ENCODE data around the gene PYHIN1.
A peak's percentile ranks its signal among the peaks of the same experiment; 100 is the strongest.
"Not testable (repeated sequence)": the region's sequence is repeated elsewhere in the genome, so short reads cannot be mapped to it uniquely, and the experiment has no call there.

Gene PYHIN1

GRCh38 chr1:158979229-158979628 lies 47.9 kb downstream of the PYHIN1 start:
- FAIRE-seq (no peak), DNase-seq (ENCODE audit: low spot score) (no peak)

- no peak for DNase-seq (ENCODE audit: low spot score)
- FAIRE-seq = peak; percentile 17
Measured at GRCh38 chr1:158983235-158983634, 51.9 kb downstream of the PYHIN1 start.

DNA sequence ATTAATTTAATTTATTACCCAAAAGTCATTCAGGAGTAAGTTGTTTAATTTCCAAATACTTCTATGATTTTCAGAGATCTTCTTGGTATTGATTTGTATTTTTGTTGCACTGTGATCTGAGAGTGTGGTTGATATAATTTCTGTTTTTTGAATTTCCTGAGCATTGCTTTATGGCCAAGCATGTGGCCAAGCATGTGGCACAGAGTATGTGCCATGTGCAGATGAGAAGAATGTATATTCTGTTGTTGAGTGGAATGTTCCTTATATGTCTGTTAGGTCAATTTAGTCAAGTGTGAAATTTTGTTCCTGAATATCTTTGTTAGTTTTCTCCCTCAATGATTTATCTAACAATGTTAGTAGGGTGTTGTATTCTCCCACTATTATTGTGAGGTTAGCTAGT lies 53.0 kb downstream of the PYHIN1 start:
- no peak for DNase-seq (ENCODE audit: low spot score)
- FAIRE-seq = no peak

DNA sequence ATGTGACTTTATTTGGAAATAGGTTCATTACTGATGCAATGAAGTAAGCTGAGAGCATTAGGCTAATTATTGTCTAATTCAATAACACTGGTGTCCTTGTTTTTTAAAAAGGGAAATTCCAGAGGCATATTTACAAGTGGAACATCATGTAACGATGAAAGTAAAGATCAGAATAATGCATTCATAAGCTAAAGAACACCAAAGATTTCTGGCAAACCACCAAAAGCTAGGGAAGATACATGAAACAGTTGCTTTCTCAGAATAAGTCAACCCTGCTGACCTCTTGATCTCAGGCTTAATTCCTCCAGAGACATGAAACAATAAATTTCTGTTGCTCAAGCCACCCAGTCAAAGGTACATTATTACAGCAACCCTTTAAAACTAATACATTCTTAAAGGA lies 58.1 kb downstream of the PYHIN1 start:
- DNase-seq (ENCODE audit: low spot score) = no peak
- no peak for FAIRE-seq

DNA sequence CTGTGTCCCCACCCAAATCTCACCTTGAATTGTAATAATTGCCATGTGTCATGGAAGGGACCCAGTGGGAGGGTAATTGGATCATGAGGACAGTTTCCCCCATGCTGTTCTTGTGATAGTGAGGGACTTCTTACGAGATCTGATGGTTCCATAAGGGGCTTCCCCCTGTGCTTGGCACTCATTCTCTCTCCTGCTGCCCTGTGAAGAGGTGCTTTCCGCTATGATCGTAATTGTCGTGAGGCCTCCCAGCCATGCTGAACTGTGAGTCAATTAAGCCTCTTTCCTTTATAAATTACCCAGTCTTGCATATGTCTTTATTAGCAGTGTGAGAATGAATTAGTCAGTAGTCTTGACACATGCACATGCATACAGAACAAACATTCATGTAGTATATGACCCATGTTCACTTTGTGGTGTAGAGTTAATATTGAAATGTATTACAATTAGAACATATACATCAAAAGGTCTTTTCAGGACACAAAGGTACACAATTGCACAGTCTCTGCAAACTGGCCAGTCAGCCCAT lies 61.5 kb downstream of the PYHIN1 start:
- no peak for DNase-seq (ENCODE audit: low spot score)
- no peak for FAIRE-seq

DNA sequence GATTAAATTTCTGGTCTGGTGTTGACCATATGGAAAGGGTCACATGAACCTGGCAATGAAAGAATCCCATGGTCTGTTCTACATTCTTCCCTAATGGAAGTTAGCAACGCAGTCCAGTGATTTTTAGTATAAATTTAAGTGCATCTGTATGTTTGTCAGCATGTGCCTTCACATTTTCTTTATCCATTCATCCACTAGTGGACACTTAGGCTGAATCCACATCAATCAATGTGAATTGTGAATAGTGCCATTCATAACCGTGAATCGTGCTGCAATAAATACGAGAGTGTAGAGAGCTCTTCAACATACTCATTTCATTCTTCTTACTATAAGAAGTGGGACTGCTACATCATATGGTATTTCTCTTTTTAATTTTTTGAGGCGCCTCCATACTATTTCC lies 65.6 kb downstream of the PYHIN1 start:
- DNase-seq (ENCODE audit: low spot score) (no peak), FAIRE-seq (no peak)

DNA sequence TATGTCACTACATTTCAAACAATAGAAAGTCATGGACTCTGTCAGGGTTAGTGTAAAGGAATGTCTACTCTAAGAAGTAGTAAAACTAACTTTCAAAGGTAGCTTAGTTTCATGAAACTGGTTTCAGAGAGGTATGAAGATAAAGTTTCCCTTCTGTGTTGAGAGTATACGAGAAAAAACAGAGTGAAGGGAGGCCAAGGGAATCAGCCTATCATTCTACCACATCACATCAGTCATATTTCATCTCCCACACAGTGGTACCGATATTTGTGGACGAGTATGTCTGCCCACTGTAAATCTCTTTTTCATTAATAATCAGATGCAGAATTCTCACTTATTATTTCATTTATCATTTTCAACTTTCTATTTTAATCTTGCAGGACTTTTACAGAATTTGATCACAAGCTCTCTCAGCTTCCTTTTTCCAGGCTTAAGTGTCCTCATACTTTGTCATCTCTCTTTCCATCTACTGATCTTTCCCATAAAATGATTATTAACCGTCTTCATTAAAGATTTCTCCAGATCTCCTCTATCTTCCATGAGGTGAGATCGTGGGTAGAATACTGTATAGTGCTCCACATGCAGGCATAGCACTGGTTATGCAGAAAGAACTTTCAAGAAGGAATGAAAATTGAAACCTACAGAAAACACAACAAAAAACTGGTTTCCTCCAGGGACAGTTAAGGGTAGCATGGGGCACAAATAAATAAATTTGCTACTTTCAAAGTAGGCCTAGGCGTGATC lies 66.9 kb downstream of the PYHIN1 start:
- no peak for FAIRE-seq
- DNase-seq (ENCODE audit: low spot score) = no peak

DNA sequence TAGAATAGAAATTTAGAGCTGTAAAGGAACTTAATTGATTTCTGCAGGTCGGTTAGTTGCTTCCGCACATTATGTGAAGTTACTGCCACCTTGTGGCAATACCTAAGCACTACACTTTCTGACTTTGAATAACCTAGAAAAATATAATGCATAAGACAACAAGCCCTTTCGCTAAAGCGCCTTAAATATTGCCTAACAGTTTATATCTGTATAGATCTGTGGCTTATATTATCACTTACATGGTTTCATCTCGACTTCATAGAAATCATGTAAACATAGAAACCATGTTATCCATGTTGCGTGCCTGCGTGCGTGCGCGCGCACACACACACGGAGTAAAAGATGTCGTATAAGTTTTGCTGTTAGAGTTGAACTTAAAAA lies 67.4 kb downstream of the PYHIN1 start:
- DNase-seq (ENCODE audit: low spot score) (peak; percentile 33), FAIRE-seq (no peak)

DNA sequence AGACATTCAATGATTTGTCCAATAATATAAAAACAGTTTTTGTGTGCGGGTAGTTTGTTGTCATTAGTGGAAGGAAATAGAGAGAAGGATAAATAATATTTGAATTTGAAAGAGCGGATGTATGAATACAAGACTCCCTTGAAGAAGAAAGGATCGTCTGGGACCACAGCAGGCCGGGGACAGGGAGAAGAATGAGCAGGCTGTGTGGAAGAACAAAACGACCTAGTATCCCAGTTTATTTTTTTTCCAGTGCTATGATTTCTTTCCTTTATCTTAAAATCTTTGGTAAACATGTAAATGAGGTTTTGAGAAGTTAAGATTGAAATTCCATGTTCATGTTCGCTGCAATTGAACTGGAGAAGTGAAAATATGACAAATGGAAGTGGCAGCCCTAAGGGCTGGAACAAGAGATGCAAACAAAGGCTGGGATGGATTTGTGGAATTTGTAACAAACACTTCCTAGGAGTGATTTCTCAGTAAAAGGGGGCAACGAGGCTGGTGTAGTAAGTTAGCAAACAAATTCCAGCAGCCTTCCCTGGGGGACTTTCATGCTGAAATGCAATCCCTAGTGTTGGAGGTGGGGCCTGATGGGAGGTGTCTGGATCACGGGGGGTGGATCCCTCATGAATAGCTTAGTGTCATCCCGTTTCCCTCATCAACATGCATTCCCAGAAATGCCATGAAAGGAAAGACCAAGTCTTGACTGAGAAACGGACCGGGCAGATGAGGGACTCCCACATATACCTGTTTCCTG lies 68.1 kb downstream of the PYHIN1 start:
- no peak for FAIRE-seq
- peak; percentile 55 for DNase-seq (ENCODE audit: low spot score)

DNA sequence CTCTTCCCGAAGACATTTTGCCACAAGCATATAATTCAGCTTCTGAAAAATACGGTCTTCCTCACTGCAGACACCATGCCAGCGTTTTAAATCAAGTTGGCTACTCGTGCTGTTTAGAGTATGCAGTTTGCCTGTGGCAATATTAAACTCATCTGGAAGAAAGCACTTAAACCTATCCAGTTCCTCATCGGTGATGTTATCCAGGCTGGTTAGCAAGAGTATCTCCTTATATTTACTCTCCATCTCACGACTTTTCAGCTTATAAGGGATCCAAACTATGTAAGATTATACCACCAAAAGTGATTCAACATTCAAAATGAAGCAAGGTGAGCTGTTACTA lies 68.7 kb downstream of the PYHIN1 start:
- DNase-seq (ENCODE audit: low spot score) = no peak
- no peak for FAIRE-seq

DNA sequence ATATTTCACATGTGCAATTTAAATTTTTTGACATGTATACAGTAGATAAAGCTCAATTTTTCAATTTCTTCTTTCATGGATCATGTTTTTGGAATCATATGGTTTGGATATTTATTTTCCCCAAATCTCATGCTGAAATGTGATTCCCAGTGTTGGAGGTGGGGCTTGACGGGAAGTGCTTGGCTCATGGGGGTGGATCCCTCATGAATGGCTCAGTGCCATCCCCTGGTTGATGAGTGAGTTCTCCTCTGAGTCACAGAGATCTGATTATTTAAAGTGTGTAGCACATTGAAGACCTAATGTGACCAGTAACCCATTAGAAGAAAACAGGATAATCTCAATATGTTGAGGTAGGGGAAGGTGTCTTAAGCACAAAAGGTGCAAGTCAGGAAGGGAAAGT lies 69.3 kb downstream of the PYHIN1 start:
- FAIRE-seq = peak; percentile 20

DNA sequence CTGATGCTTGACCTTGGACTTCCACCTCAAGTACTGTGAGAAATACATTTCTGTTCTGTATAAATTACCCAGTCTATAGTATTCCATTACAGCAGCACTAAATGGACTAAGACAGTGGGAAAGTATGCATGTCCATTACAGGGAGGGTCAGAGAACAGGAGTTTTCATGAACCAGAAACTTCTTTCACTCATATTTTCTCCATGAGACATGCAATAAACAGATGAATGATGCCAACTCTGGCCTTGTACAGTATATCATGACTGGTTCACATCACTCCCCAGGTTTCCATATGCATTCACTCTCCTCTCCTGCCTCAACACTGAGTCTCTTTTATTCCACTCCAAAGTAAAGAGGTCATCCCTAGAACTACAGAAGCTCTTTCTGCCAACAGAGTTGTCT lies 73.8 kb downstream of the PYHIN1 start:
- FAIRE-seq (no peak), DNase-seq (ENCODE audit: low spot score) (no peak)

More for the DNA sequence above, 69.3 kb downstream of the PYHIN1 start:
- DNase-seq (ENCODE audit: low spot score) = peak; percentile 66

- FAIRE-seq = no peak
- no peak for DNase-seq (ENCODE audit: low spot score)
Measured at GRCh38 chr1:159005676-159006075, 74.3 kb downstream of the PYHIN1 start.

DNA sequence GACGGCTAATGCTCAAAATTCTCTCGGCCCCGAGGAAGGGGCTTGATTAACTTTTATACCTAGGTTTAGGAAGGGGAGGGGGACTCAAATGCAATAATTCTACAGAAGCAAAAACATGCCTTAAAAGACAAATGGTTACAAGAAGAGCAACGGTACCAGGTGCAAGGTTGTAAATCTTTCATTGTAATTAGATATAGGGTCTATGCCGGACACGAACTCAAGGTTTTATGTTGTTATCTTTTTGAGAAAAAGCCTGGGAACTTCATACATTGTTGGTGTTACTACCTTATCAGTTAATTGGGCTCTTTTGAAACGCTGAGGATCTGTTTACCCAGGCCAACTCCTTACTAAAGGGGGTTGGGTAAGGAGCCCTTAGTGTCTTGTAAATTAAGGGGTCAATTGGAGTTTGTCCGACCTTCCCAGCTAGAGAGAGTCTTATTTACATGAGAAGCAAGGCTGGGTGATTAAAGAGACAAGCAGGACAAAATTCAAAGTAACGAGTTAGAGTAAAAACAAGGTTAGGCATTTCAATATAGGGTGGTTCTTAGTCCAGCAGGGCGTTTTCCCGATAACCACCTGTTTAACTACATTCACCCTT lies 75.0 kb downstream of the PYHIN1 start:
- not testable (repeated sequence) for FAIRE-seq

GRCh38 chr1:159007726-159008125 lies 76.4 kb downstream of the PYHIN1 start:
- DNase-seq (ENCODE audit: low spot score) (no peak), FAIRE-seq (no peak)

More for the DNA sequence above, 75.0 kb downstream of the PYHIN1 start:
- DNase-seq (ENCODE audit: low spot score) = not testable (repeated sequence)

- FAIRE-seq = no peak
- DNase-seq (ENCODE audit: low spot score) = no peak
Measured at GRCh38 chr1:159008744-159009188, 77.4 kb downstream of the PYHIN1 start.

DNA sequence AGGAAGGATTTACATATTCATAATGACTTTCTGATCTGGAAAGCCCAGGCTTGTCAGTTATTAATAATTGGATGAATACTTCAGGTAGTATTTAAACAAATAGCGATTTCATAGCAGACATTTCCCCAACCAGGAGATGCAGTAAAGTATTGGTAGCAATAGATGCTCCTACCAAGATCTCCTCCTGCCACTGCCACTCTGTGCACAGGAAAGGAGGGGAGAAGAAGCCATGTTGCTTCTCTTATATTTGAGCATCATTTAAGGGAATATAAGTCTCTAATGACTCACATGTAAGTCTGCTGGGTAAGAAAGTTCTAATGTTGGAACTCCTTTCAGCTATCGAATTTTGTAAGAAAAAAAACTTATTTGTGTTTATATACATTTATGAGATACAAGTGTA lies 77.9 kb downstream of the PYHIN1 start:
- no peak for FAIRE-seq
- DNase-seq (ENCODE audit: low spot score) = no peak

DNA sequence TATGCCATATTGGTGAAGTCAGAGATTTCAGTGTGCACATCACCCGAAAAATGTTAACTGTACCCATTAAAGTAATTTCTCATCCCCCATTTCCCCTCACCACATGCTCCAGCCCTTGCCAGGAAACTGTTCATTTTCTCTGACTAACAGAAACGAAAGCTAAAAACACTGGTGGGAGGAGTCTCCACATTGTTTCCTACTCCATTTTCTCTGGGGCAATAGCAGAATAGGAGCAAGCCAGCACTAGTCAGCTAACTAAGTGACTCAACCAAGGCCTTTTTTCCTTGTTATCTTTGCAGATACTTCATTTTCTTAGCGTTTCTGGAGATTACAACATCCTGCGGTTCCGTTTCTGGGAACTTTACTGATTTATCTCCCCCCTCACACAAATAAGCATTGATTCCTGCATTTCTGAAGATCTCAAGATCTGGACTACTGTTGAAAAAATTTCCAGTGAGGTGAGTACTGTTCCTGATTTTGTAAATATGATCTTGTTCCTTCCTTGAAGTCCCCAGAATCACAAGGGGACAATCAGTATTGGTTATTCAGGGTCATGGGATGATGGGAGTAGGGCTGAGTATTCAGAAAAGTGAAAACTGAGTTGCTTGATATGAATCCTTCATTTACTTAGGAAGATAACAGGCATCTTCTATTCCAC lies 78.5 kb downstream of the PYHIN1 start, which contains the start of gene IFI16:
IFI16 (plus strand) TSS at position 204 of the 658 bp plus-strand sequence. CDS start 4,774 bp downstream, outside the sequence.
- FAIRE-seq (no peak), DNase-seq (ENCODE audit: low spot score) (peak; percentile 63)

DNA sequence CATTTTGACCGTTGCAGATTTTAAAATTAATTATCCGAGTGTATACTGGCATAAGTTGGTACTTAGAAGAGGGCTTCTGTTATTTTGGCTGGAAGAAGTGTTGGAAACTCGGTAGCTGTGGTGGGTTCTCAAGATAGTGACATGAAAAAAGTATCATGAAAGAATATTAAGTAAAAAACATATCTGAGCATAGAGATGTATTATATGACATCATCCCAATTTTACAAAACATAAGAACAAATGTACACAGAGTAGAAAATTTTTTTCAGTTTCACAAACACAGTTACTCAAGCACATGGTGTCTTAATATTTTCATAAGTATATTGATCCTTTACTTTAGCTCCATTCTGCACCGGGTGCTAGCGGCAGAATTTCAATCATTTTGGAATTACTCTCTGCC lies 79.0 kb downstream of the PYHIN1 start:
- FAIRE-seq (no peak), DNase-seq (ENCODE audit: low spot score) (no peak)

GRCh38 chr1:159011001-159011400 lies 79.6 kb downstream of the PYHIN1 start:
- not testable (repeated sequence) for FAIRE-seq; DNase-seq (ENCODE audit: low spot score)

DNA sequence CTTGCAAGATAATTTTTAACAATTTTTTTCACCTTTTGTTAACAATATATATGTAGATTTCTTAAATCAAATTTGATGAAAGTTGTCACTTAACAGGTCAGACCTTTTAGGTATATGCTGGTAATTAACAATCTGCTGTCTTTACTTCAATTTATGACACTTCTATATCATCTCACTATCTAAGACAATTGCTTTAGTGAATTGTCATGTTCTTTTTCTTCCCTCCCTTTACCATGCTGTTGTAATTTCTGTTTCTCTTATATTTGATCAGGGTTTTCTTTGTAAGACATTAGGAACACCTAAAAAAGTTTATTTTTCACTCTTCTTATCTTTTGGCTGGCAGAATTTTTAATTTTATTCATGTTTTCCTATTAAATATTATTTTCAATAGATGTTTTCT lies 80.4 kb downstream of the PYHIN1 start:
- FAIRE-seq = no peak

DNA sequence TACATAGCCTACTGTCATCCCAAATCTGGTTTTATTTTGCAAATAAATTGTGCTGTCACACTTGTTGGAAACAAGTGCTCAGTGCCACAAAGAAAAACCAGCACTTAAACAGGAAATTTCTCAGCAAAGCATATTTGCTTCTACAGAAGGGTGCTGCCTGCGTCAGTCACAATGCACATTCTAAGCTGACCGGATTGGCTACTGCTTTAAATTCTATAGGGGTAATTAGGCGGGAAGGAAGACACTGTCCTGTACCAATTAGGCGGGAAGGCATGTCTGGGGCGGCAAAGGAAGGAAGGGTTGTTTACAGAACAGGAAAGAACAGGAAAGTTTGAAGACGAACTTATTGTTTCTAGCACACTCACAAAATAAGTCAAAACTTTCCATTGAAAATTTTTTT lies 81.1 kb downstream of the PYHIN1 start:
- no peak for FAIRE-seq
- DNase-seq (ENCODE audit: low spot score) = no peak

More for the DNA sequence above, 80.4 kb downstream of the PYHIN1 start:
- DNase-seq (ENCODE audit: low spot score) = no peak

Measured in urothelium cell line (cell line).